G401.6 (cell line): ENCODE measurements around the gene POC1B.
A peak's percentile ranks its signal among the peaks of the same experiment; 100 is the strongest.

ENCODE experiments used
- FAIRE-seq: peaks from 2 replicates; lab custom pipeline; 2012; peaks lifted over from hg19 to GRCh38; lab: Jason Lieb, UNC

Gene POC1B

DNA sequence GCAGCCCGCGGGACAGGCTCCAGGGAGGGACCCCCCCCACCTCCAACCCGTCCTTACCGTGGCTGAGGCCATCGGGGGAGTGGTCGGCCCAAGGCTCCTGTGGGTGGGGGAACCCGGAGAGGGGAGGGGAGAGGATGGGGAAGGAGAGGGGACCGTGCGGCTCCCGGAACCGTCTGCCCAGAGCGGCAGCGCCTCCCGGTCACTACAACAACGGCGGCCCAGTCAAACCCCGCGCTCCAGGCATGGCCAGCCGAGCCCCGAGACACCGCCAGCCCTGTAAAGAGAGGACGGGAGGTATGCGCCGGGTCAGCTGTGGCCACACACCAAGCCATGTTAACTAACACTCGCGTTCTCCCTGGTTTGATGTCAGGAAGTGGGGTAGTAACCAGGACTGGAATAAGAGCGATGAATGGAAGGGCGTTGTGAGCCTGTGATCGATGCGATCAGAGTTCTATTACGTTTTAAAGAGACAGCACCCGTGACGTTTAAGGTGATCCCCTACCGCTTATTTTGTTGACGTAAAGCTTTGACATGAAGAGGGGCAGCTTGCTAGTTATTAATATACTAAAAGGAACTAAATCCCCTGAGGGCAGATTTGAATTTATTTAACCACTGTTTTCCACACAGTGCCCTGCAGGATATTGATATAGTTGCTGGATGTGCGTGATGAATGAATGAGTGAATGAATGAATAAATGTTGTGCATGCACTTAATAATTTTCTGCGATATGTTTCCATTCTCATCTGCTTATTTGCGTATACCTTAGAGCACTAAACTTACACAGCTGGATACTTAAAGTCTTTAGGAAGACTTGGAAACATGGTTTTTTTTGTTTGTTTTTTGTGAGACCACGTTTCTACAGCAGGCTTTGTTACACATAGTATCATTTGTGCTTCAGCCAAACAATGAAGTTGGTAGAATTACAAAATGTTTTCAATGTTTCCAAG is at the start of gene POC1B:
Gene POC1B (minus strand): TSS at position 224 of the 947 bp plus-strand sequence. CDS start 152 bp downstream, at position 72.
- FAIRE-seq, result peak; percentile 75

DNA sequence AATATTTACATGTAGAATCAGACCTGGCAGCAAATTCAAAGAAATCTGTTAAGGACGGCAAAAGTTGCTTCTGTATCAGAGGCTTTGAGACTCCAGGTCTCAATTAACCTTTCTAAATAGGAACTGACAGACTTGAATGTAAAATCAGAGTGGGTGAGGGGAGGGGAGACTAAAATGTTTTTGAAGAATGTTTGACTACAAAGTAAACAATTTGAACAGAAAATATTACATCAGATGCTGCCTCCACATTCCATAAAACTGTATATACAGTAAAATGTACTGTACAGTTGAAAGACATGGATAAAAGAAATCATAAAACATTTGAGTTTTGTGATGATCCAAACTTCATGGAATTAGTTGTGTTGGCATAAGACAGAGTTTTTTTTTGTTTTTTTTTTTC is 49.5 kb upstream of the POC1B start:
- FAIRE-seq, result no peak

DNA sequence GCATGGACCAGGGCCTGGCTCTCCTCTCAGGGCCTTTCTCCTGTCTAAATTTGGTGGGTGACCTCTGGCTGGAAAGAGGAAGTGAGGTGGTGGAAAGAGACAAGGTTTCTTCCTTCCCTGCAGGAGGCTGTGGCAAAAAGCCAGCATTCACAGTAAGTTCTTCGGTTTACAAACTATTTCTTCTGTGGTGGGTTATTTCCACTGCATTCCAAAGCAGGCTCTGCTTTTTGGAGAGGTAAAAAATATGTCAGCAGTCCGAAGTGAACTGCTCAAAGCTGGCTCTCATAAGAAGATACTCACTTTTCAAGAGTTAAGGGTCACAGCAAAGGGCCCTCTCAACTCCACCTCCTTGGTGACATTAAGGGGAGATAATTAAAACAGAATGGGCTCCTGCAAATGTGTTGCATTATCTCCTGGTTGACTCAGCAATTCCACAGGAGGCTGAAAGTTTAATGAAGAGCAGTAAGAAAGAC is 48.9 kb upstream of the POC1B start:
- no peak for FAIRE-seq

DNA sequence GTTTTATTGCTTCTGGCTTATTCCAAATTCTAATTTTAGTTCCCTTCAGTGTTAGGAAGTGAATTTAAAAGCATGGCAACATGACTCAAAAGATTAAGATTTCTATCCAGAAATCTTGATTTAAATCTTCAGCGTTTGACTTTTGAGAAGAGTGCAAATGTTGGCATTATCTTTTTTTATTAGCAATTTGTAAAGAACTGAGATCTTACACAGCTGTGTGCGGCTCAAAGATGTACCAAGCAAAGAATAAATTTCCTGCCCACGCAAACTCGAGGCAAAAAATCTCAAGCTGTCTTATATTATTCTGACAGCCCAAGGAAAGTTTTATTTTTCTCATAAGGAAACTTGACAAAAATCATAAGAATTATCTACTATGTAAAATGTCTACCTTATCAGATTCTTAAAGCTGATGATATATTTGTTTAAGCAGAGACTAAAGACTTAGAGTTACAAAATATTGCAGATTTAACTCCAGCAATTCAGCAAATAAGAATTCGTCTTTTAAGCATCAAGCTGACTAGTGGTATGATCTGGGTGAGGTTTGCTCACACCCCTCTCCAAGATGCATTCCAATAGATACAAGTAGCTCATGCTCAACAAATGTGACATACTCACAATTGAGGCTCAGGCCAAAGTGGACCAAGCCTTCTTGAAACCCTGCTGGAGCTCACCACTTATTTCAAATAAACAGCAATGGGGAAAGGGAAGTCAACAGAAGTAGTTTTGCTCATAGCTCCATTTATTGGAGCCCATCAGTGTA is 47.4 kb upstream of the POC1B start:
- FAIRE-seq, result no peak

GRCh38 chr12:89571491-89572195 is 45.8 kb upstream of the POC1B start:
- FAIRE-seq, result no peak

GRCh38 chr12:89568484-89568883 is 42.6 kb upstream of the POC1B start:
- no peak for FAIRE-seq

DNA sequence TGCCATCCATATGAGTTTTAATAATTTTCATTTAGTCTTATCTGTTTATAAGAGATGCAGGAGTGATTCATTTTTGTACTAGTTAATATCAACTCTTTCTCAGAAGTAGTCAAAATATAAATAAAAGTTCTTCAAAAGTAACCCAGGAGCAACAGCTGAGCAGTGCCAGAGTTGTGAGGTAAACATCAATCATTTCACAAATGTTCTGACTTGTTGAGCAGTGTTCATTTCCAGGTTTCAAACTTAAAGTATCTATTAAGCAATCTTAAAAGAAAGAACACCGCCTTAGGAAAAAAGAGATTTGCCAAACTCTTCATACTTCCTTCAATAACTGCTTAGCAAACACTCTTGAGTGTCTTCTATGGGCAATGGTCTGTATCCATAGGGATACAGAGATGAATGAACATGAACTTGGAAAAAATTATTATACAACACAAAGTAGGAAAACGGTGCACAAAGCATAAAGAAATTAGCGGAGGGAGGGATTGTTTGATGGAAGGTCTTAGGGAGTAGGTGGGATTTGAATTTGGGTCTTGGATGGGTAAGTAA is 41.9 kb upstream of the POC1B start:
- FAIRE-seq, result no peak

DNA sequence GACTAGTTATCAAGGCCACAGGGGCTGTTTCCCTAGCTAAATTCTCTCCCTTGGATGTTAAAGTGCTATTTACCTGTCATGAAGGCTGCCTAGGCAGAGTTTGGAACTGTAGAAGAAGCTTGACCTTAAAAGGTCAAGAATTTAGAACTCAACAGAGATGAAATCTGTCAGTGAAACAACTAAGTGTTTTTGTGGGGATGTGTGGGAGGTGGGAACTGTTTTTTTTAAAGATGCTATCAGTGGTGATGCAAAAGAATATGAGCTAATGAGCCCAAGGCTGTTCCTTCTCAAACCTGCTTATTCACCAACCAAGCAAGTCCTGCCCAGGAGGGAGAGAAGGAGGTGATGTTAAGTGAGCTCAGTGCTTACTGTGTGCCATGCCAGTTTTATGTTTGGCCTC is 40.8 kb upstream of the POC1B start:
- FAIRE-seq, result no peak

- no peak for FAIRE-seq
These were observed 39.2 kb upstream of the POC1B start for GRCh38 chr12:89565002-89565401.

GRCh38 chr12:89559753-89560152 is 33.9 kb upstream of the POC1B start:
- FAIRE-seq, result no peak

- FAIRE-seq, result no peak
These were observed 31.1 kb upstream of the POC1B start for GRCh38 chr12:89556976-89557375.

DNA sequence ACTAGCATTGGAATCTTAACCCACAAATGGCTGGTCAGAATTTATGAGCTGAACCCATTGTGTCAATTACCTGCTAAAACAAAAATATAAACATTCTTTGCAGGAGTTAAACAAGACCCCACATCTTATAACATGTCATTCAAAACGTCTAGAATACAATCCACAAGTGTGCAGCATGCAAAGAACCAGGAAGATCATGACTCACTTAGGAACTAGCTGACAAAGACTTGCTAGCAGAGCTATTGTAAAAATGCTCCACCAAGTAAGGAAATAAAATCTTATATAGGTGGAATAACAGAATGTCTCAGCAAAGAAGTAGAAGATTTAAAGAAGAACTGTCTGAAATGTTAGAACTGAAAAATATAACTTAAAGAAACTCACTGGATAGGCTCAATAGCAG is 26.5 kb upstream of the POC1B start:
- no peak for FAIRE-seq

- FAIRE-seq, result no peak
These were observed 25.9 kb upstream of the POC1B start for GRCh38 chr12:89551747-89552146.

DNA sequence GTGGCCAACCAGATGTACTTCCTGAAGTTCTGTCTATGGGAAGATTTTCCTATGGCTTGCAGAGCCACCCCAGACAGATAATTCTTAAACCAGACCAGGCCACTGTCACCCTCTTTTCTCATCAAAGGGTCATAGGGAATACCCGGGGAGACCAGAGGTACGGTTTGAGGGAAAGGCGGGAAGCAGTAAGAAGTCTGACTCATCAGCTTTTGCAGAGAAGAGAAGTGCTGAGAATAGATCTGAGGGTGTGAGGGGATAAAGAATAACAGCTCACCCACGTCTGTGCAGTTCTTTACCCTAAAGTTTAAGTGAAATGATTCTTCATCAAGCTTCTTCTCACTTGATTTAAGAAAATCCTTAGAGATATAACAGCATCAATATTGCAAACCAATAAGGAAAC is 21.3 kb upstream of the POC1B start:
- FAIRE-seq, result no peak

DNA sequence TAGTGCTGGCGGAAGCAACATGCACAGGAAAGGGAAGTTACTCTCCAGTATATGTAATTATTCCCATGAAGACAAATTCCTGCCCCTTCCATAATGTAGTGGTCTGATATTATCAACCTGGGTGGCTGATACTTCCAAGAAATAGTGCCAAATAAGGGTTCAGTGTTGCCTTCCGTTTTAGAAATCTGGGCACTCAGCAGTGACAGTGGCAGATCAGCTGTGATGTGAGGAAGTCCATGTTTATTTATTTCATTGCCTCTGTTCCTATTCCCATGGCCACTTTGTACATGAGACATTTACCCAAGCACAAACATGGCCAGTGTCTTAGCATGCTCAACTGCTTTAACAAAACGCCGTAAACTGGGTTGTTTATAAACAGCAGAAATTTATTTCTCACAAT is 20.3 kb upstream of the POC1B start:
- no peak for FAIRE-seq

DNA sequence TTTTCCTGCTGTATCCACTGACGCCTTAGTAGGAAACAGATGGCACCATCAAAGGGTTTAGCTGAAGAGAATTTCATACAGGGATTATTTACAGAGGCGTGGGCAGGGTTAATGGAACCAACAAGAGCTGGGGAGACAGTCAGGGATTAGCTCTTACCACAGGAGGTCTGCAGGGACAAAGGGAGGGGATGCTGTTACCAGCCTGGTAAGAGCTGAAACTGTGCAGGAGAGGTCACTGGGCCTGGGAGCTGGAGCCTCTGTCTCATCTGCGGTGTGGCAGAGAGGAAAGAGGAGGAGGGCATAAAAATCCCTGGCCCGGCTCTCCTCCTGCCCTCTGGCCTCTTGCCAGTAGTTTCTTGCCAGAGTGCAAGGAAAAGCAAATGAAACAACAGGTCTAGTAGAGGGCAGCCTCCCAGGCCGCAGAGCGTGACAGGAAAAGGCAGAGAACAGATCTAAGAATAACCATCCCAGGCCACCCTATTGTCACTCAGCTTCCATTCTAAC is 18.9 kb upstream of the POC1B start:
- FAIRE-seq, result no peak

DNA sequence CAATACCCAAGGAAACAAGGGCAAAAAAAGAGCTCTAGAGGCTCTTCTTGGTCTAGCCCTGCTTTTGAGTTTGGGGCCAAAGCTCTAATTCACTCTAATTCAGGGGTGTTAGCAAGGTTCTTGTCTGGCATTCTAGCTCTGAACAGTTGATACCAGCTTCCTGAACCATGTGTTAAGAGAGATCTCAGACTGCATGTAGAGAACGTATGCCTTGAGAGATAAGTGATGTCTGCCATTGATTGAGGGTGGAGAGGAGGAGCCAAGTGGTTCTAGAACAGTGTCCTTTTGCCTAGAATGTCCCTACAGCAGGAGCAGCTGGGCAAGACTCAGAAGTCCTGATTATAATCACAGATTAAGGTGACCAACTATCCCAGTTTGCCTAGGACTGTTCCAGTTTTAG is 18.2 kb upstream of the POC1B start:
- FAIRE-seq, result no peak

DNA sequence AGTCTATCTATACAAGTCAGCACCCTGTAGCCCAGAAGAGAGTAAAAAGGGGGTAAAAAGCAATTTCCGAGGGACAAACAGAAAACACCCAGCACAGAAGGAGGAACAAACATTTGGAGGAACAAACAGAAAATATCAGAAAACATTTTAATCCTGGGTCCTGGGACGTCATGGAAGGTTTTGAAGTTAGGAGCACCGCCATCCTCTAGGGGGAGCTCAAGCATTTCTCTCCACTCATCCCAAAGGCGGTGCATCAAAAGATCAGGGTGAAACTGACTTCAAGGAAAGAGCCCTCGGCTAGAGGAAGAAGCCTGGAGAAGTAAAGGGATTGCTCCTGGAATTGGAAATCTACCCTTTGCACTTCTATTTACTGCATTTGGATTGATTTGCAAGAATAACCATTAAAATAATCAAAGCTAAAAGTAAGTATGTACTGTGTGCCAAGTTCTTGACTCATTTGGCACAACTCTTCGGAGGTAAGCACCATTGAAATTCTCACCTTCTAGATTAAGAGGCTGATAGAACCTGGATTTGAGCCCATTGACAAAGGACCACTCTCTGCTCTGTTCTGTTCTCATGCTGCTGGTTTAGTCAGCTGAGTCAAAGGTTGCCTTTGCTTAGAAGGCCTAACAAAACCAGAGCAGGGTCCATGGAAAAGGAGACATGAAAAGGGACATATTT is 17.2 kb upstream of the POC1B start:
- peak; percentile 61 for FAIRE-seq

DNA sequence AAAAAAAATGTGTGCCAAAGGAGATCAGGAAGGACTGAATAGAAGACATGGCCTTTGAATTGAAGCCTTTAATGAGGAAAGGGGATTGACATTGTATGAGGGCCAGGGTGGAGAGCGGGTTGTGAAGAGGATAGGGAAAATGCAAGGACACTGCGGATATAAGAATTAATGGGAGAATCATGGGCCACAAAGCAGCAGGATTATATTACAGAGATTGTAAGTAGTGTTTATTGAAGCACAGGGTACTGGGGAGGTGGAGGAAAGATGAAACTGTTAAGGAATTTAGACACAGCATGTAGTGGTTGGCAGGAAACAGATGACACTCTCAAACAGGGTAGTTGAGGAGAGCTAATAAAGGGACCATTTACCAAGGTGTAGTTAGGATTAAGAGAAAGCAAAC is 16.4 kb upstream of the POC1B start:
- FAIRE-seq, result no peak

GRCh38 chr12:89540586-89540985 is 14.7 kb upstream of the POC1B start:
- FAIRE-seq, result no peak

DNA sequence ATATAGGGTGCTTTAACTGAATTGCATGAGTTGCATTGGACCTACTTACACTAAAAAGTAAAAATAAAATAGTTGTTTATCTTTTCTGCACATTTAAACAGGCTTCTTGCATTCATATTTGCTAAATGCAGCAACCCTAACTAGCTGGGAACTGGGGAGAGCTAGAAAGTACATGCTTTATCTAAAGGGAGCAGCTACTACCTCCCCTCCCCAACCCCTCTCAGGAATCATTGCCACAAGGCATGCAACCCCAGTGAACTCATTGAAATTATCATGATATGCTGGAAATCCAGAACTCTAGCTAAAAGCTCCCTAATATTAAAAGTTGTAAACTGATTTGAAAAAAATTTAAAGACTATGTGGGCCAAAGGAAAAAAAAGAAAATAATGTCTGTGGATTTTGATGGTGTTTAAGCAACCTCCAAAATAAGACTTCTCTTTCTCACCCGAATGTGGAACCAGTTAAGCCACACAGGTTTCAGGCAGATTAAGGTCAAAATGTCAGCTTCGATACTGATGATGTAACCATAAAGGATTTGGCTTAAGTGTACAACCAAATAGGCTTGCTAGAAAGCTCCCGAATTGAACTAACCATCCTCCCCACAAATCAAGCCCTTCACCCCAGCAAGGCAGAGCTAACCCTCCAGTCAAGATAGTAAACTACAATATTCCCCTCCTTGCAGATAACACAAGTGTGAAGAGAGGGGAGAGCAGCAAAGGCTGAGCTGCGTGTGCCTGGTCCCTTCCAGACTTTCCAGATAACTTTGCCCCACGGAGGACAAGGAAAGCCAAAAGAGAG is 13.8 kb upstream of the POC1B start:
- no peak for FAIRE-seq
